ENCODE results near the gene TICAM1.

- TF ChIP-seq RAD21 (IDR thresholded peaks at IDR 0.05; ENCODE audit: insufficient read depth, low read depth, low read length) = peak; percentile 72
- peak; percentile 92 for TF ChIP-seq ESRRA (IDR thresholded peaks at IDR 0.05; ENCODE audit: low read length)
- no peak for TF ChIP-seq ELK1 (IDR thresholded peaks at IDR 0.05; ENCODE audit: low read depth, low read length)
- no peak for TF ChIP-seq EZH2 (IDR thresholded peaks at IDR 0.05; ENCODE audit: borderline replicate concordance, control insufficient read depth, low read depth, low read length)
- TF ChIP-seq CREB1 (IDR thresholded peaks at IDR 0.05; ENCODE audit: low read depth) = peak; percentile 100
- TF ChIP-seq CTCF (IDR thresholded peaks at IDR 0.05 in 2 of 3, conservative IDR thresholded peaks at IDR 0.05 in 1 of 3; ENCODE audit: control insufficient read depth in 2 of 3, extremely low read depth in 1 of 3, insufficient read depth in 1 of 3, low read depth in 3 of 3, low read length in 3 of 3) = peak; percentile 98 to 99 (median 99); a peak in 5 of 6 replicates
- no peak for TF ChIP-seq BCL3 (IDR thresholded peaks at IDR 0.05; ENCODE audit: borderline replicate concordance, insufficient read depth, low read depth, low read length, poor library complexity, severe bottlenecking)
- no peak for TF ChIP-seq ZNF384 (IDR thresholded peaks at IDR 0.05; ENCODE audit: borderline replicate concordance, low read depth, low read length)
- TF ChIP-seq MAX (IDR thresholded peaks at IDR 0.05; ENCODE audit: low read depth, low read length) = no peak
- peak; percentile 69; the same call in 1 of the 2 replicates for TF ChIP-seq BACH1 (IDR thresholded peaks at IDR 0.05; ENCODE audit: borderline replicate concordance)
- no peak for TF ChIP-seq JUNB (IDR thresholded peaks at IDR 0.05)
- TF ChIP-seq POLR2A (IDR thresholded peaks at IDR 0.05; ENCODE audit: low read depth, low read length) = peak; percentile 89
- peak in 1 of 2 experiments; percentile 48; a peak in 2 of 4 replicates for TF ChIP-seq SRF (IDR thresholded peaks at IDR 0.05; ENCODE audit: low read depth in 2 of 2, low read length in 2 of 2)
Observed at GRCh38 chr19:4791183-4792018, 40.1 kb downstream of the TICAM1 start, which contains the start of gene FEM1A.
